ENCODE data around the gene PROZ. TPM values are rescaled to one million over a fixed set of nuclear protein-coding genes. Genes with fewer than 3 reads are reported as not detected.

PROZ gene
- total and polyA plus RNA-seq, 2 donors (not counting 1 experiment from before 2014, with no cell fraction given), result not detected

DNA sequence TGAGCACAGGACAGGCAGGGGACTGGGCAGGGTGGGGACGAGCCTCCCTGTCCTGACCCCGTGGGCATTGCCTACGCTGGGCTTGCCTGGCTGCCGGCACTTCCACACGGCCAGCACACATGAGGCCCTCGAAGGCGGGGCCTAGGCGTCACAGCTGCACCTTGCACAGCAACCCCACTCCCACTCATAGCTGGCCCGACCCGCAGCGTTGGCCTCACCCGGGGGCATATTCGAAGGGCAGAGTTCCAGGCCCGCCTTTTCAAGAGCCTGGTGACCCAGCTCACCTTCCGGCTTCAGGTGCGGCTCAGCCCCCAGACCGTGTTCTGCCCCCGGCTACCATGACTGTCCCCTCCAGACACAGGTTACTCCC is 16.9 kb upstream of the PROZ start:
- H3K36me3 ChIP-seq (replicated peaks in 1 of 2; ENCODE audit: control extremely low read depth in 1 of 2, control insufficient read depth in 1 of 2, extremely low read depth in 1 of 2, insufficient read depth in 2 of 2, low read length in 1 of 2), result no peaks in the 10 kb centered on the region
- no peaks in the 10 kb centered on the region for H4K20me1 ChIP-seq (ENCODE audit: control insufficient read depth, insufficient read depth, low read length, poor library complexity, severe bottlenecking)
- Mint-ChIP-seq H3K9me3 (ENCODE audit: insufficient read depth) (no peaks in the 10 kb centered on the region), H3K27ac (no peak overlapping the region), H3K4me1 (no peaks in the 10 kb centered on the region), H3K4me3 (no peak overlapping the region), H3K27me3 (peaks cover 12% of the 10 kb centered on the region)
- H3K9me3 ChIP-seq (ENCODE audit: control extremely low read depth in 1 of 3, control insufficient read depth in 2 of 3, insufficient read depth in 1 of 3, low read length in 2 of 3), result peaks cover 0 to 8% (median 0%) of the 10 kb centered on the region in 3 donors
- intact Hi-C loops (cut with micrococcal nuclease), result no loop called here
- H3K4me1 ChIP-seq (ENCODE audit: control insufficient read depth in 2 of 2, insufficient read depth in 2 of 2, low read length in 2 of 2), result no peaks in the 10 kb centered on the region
- no peak overlapping the region for H3K4me3 ChIP-seq (ENCODE audit: control extremely low read depth in 1 of 5, extremely low read depth in 1 of 5, insufficient read depth in 1 of 5, low read depth in 2 of 5, low read length in 4 of 5)
- TF ChIP-seq, protein P1, sequence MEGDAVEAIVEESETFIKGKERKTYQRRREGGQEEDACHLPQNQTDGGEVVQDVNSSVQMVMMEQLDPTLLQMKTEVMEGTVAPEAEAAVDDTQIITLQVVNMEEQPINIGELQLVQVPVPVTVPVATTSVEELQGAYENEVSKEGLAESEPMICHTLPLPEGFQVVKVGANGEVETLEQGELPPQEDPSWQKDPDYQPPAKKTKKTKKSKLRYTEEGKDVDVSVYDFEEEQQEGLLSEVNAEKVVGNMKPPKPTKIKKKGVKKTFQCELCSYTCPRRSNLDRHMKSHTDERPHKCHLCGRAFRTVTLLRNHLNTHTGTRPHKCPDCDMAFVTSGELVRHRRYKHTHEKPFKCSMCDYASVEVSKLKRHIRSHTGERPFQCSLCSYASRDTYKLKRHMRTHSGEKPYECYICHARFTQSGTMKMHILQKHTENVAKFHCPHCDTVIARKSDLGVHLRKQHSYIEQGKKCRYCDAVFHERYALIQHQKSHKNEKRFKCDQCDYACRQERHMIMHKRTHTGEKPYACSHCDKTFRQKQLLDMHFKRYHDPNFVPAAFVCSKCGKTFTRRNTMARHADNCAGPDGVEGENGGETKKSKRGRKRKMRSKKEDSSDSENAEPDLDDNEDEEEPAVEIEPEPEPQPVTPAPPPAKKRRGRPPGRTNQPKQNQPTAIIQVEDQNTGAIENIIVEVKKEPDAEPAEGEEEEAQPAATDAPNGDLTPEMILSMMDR (IDR thresholded peaks at IDR 0.05), result no peak
- no peak for TF ChIP-seq EZH2 (IDR thresholded peaks at IDR 0.05; ENCODE audit: borderline replicate concordance, insufficient read depth, low read depth, low read length, poor library complexity, severe bottlenecking)
- no peaks in the 10 kb centered on the region for H3K79me2 ChIP-seq (ENCODE audit: control insufficient read depth, insufficient read depth, low read length)
- no peak overlapping the region for H3K4me2 ChIP-seq (replicated peaks; ENCODE audit: low read depth, low read length, poor library complexity, severe bottlenecking)
- POLR2A ChIA-PET, result no interaction called here
- DNase-seq (no peak), ATAC-seq (ENCODE audit: low read depth) (no peak)
- no peak overlapping the region for H3K9ac ChIP-seq (ENCODE audit: low read length)
- peaks cover 0 to under 1% (median 0%) of the 10 kb centered on the region in 4 experiments for H3K27me3 ChIP-seq (replicated peaks in 1 of 4; ENCODE audit: control extremely low read depth in 1 of 4, control insufficient read depth in 3 of 4, insufficient read depth in 4 of 4, low read length in 3 of 4)
- CTCF ChIA-PET, result no interaction called here
- no peak overlapping the region for H3K27ac ChIP-seq (ENCODE audit: low read length in 2 of 2)
- H2AFZ ChIP-seq (ENCODE audit: insufficient read depth, low read depth, low read length, poor library complexity, severe bottlenecking), result no peak overlapping the region
- 93% methylated on average over 18 of the region's 18 CpGs for WGBS (ENCODE audit: insufficient coverage)

DNA sequence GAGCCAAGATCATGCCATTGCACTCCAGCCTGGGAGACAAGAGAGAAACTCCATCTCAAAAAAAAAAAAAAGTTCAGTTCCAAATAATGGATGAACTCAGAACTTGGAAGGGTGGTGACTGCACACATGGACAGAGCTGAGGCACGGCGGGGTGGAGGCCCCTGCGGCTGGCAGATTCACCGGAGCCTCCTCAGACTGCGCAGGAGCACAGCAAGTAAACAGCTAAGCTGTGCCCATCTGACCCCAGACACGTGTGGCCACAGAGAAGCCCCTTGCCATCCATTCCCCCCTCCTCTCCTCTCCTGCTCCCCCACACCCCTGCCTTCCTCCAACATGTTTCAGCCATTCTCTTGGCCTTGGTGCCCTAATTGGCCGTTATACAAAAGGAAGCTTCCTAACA is 15.6 kb upstream of the PROZ start:
- no peaks in the 10 kb centered on the region for H3K36me3 ChIP-seq (replicated peaks in 1 of 2; ENCODE audit: control extremely low read depth in 1 of 2, control insufficient read depth in 1 of 2, extremely low read depth in 1 of 2, insufficient read depth in 2 of 2, low read length in 1 of 2)
- H3K4me1 ChIP-seq (ENCODE audit: control insufficient read depth in 2 of 2, insufficient read depth in 2 of 2, low read length in 2 of 2), result no peaks in the 10 kb centered on the region
- ATAC-seq (ENCODE audit: low read depth) (no peak), DNase-seq (no peak)
- POLR2A ChIA-PET, result no interaction called here
- H3K27ac ChIP-seq (ENCODE audit: low read length in 2 of 2), result no peak overlapping the region
- H3K4me3 ChIP-seq (ENCODE audit: control extremely low read depth in 1 of 5, extremely low read depth in 1 of 5, insufficient read depth in 1 of 5, low read depth in 2 of 5, low read length in 4 of 5), result no peak overlapping the region
- CTCF ChIA-PET, result no interaction called here
- peaks cover 0 to 7% (median 0%) of the 10 kb centered on the region in 4 experiments for H3K27me3 ChIP-seq (replicated peaks in 1 of 4; ENCODE audit: control extremely low read depth in 1 of 4, control insufficient read depth in 3 of 4, insufficient read depth in 4 of 4, low read length in 3 of 4)
- H4K20me1 ChIP-seq (ENCODE audit: control insufficient read depth, insufficient read depth, low read length, poor library complexity, severe bottlenecking), result no peaks in the 10 kb centered on the region
- no peak overlapping the region for H3K9ac ChIP-seq (ENCODE audit: low read length)
- Mint-ChIP-seq H3K4me1 (no peaks in the 10 kb centered on the region), H3K9me3 (ENCODE audit: insufficient read depth) (no peaks in the 10 kb centered on the region), H3K27me3 (peaks cover 16% of the 10 kb centered on the region), H3K4me3 (no peak overlapping the region), H3K27ac (no peak overlapping the region)
- 83% methylated on average over 7 of the region's 7 CpGs for WGBS (ENCODE audit: insufficient coverage)
- no peaks in the 10 kb centered on the region for H3K79me2 ChIP-seq (ENCODE audit: control insufficient read depth, insufficient read depth, low read length)
- no peak overlapping the region for H2AFZ ChIP-seq (ENCODE audit: insufficient read depth, low read depth, low read length, poor library complexity, severe bottlenecking)
- intact Hi-C loops (cut with micrococcal nuclease), result no loop called here
- TF ChIP-seq EZH2 (IDR thresholded peaks at IDR 0.05; ENCODE audit: borderline replicate concordance, insufficient read depth, low read depth, low read length, poor library complexity, severe bottlenecking), result no peak
- TF ChIP-seq, protein P1 (IDR thresholded peaks at IDR 0.05), result no peak
- peaks cover 0 to 8% (median 0%) of the 10 kb centered on the region in 3 donors for H3K9me3 ChIP-seq (ENCODE audit: control extremely low read depth in 1 of 3, control insufficient read depth in 2 of 3, insufficient read depth in 1 of 3, low read length in 2 of 3)
- H3K4me2 ChIP-seq (replicated peaks; ENCODE audit: low read depth, low read length, poor library complexity, severe bottlenecking), result no peak overlapping the region
